GM18498 (cell line): ENCODE results near the gene PPFIBP1.
"Not testable (repeated sequence)": the region's sequence is repeated elsewhere in the genome, so short reads cannot be mapped to it uniquely, and the experiment has no call there.

Experiments used
- ATAC-seq: cut with Tn5 transposase; IDR thresholded peaks from one replicate; pipeline ENCODE4 v1.9.1; 2021; ENCODE audit warnings: mild to moderate bottlenecking, moderate library complexity; ENCODE audit not compliant: unreplicated experiment

PPFIBP1 gene

DNA sequence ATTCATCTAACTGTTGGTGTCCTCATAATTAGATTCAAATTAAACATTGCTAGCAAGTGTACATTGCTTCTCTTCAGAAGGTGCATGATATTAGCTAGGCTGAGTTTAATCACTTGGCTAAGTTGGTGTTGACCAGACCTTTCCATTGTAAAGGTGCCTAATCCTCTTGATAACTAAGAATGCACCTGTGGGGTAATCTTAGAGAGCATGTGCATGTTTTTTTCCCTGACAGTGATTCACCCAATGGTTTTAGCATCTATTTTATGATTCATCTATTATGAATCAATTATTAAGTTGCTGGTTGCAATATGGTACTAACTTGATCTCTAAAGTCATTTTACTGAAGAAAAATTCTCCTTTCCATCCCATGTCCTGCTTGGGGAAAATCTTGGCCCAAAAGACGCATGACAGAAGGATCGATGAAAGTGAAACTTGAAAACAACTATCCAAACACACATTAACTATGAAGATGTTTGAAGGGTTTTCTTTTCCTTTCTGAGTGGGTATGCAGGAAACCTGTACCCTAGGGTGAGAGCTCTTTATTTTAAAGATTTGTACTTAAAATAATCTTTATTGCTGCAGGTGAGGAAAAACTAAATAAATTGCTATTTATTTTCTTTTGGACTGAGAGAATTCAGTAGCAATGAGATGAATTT is 64.2 kb downstream of the PPFIBP1 start:
- ATAC-seq, result not testable (repeated sequence)

- no peak for ATAC-seq
Observed at GRCh38 chr12:27588776-27589175, 64.8 kb downstream of the PPFIBP1 start.

DNA sequence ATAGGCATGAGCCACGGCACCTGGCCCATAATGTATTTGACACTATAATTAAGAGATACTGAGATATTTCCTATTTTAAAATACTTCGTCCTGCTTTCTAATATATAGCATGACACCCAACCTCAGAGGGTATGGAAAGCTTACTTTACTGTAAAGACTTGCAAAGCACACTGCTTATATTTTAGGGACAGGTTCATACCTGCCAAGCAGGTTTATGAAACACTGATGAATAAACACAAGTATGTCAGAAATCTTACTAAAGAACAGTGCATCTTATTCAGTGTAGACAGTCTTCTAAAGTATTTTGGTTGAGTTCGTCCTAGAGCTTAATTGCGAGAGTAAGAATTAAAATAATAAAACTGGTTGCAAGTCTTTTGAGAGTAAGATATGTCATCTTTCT is 65.4 kb downstream of the PPFIBP1 start:
- ATAC-seq, result no peak

GRCh38 chr12:27591698-27592097 is 67.7 kb downstream of the PPFIBP1 start:
- not testable (repeated sequence) for ATAC-seq

GRCh38 chr12:27592548-27592947 is 68.5 kb downstream of the PPFIBP1 start:
- ATAC-seq, result no peak

DNA sequence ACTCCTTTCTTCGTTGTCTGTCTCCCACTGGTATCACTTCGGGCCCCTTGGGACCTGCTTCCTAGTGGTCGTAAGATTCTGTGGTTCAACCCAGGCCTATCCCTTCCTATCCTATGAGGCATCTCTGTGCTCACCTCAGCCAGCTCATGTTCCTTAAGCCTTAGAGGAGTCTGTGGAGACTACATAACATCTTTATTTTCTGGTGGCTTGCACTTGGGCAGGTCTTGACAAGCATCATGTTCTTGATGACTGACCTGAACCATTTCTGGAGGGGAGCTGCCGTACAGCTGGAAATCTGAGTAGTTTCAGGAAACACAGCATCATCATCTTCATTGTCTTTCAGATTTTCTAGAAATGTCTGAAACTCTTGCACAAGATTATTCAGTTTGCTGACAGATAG is 69.3 kb downstream of the PPFIBP1 start:
- ATAC-seq, result no peak

- no peak for ATAC-seq
Observed at GRCh38 chr12:27595231-27595642, 71.2 kb downstream of the PPFIBP1 start.

- not testable (repeated sequence) for ATAC-seq
Observed at GRCh38 chr12:27598866-27599265, 74.9 kb downstream of the PPFIBP1 start.

- ATAC-seq, result not testable (repeated sequence)
Observed at GRCh38 chr12:27601056-27601828, 77.2 kb downstream of the PPFIBP1 start.

- no peak for ATAC-seq
Observed at GRCh38 chr12:27602516-27602915, 78.5 kb downstream of the PPFIBP1 start.

DNA sequence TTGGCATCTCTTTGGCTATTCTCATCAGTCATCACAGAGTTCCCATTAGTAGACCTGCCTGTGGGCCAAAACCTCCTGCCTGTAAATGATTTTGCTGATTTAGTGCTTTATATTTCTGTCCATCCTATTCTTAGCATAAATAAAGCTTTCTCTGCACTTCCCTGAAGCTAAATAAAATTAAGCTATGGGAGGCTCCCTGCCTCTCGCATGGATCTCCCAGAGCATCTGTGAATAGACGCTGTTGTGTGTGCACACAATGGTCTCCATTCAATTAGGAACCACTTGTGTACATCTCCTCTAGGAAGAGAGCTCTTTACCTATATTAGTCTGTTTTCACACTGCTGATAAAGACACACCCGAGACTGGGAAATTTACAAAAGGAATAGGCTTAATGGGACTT is 80.4 kb downstream of the PPFIBP1 start:
- ATAC-seq, result no peak

DNA sequence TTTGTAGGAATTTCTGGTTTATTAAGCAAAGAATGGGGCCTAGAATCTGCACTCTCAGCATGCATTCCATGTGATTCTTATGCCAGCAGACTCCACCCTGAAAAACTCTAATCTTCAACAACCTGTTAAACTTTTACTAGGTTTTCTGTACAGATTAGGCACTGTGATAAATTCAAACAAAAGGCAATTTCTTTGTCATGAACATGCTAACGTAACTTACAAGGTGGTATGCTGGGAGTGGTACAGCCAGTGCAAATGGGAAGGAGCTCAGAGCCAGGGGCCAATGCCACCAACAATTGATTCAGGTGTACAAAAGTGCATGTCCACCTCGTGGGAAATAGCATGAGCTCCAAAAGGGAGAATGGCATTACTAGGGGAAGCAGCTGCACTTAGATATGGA is 83.0 kb downstream of the PPFIBP1 start:
- ATAC-seq, result no peak

- ATAC-seq, result no peak
Observed at GRCh38 chr12:27607591-27607990, 83.6 kb downstream of the PPFIBP1 start.

DNA sequence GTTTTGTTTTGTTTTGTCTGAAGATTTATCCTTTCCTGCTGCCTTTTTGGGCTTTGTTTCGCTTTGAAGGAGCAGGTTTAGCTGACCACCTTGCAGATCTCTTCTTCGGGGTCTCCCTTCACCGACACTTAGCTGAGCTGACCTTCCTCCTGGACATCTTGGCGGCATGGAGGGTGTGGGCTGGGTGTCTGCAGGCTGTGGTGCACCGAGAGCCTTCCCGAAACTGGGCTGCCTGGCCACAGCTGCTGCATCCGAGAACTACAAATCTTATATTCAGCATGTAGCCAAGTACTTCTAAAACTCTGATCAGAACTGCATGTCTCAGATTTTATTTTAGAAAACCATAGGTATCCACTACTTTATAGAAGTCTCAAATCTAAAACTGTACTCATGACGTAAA is 84.9 kb downstream of the PPFIBP1 start:
- ATAC-seq, result no peak

DNA sequence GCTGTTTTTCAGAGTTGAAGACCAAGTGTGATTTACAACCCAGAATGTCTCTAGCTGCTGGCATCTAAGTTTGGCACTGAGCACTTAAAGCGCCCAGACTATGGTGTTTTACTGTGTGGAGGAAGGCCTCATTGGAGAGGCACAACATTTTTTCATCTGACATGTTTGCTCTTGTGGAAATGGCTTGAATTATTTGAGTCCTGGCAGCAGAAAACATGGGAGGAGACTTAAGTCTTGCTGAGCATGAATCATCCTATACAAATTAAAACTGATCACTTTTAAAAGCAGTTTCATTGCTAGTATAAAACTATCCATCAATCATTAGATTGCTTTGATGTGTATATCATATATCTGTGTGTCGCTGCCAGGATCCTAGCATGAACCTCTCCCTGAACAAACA is 86.4 kb downstream of the PPFIBP1 start:
- ATAC-seq, result no peak

DNA sequence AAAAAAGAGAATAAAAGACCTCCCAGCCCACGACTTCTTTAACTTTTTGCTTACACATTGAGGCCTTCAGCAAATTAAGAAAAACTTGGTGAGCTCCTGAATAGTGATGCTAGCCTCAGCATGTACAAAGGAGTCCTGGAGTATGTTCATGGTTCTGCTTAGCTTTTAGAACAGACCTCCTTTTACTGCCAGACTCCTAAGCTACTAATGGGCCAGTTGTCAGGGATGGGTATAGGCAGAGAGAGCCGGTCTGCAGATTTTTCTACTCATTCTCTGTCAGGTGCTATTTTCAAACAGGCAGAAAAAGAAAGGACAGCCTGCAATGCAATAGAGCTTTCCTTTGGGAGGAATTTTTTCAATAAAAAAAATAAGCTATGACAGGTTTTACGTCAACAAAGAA is 90.4 kb downstream of the PPFIBP1 start:
- no peak for ATAC-seq

GRCh38 chr12:27614866-27615265 is 90.9 kb downstream of the PPFIBP1 start:
- no peak for ATAC-seq

GRCh38 chr12:27615331-27615891 is 91.4 kb downstream of the PPFIBP1 start:
- ATAC-seq, result no peak

DNA sequence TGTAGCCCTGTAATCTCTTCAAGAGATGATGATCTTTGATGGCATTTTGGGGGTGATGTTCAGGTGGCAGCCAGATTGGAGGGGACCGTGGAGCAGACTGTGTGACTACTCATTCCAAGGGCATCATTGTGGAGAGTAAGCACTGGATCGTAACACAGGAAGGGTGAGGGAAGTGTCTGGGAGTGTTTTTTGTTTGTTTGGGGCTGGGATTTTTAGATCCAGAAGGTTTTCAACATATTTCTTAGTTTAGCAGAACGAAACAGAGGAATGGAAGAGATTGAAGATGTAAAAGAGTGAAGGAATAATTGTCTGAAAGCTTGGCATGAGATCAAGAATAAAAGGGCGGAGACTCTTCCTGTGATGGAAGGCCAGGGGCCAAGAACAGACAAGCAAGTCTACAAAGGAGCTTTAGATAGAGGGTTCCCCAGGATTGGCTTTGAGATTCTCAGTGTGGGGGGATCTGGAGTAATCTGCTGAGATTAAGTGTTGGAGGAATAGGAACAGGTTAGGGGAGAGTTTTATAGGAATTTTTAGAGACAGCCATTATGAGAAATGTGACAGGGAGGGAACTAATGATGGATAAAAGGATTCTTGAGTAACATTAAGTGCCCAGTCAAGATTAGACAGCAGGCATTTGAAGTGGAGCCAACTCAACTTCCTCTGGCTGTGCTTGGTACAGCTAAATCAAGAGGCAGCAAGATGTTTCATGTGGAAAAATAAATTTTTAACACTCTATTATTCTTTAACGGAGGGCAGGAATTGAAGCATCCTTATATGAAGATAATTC is 92.5 kb downstream of the PPFIBP1 start:
- ATAC-seq, result no peak

- ATAC-seq, result no peak
Observed at GRCh38 chr12:27618836-27619235, 94.8 kb downstream of the PPFIBP1 start.

- no peak for ATAC-seq
Observed at GRCh38 chr12:27619308-27619707, 95.3 kb downstream of the PPFIBP1 start.
